ENCODE data around the gene PSMB4. TPM values are rescaled to one million over a fixed set of nuclear protein-coding genes. Genes with fewer than 3 reads are reported as not detected.
A peak's percentile ranks its signal among the peaks of the same experiment; 100 is the strongest.
"Not testable (repeated sequence)": the region's sequence is repeated elsewhere in the genome, so short reads cannot be mapped to it uniquely, and the experiment has no call there.

The PSMB4 gene
- polyA plus RNA-seq (ENCODE audit: insufficient read length in 4 of 4) = 100 to 1,000 TPM; 192 to 253 (median 246) TPM

- DNase-seq (ENCODE audit: low read depth in 4 of 4, low spot score in 3 of 4) = peak; percentile 87 to 93 (median 88)
These were observed at the start of gene PSMB4 for GRCh38 chr1:151399324-151400171. Gene PSMB4 (plus strand): TSS chr1:151399573. CDS start chr1:151399588, 15 bp downstream.

GRCh38 chr1:151350323-151350722 is 49.0 kb upstream of the PSMB4 start:
- not testable (repeated sequence) for DNase-seq (ENCODE audit: low read depth in 4 of 4, low spot score in 3 of 4)

GRCh38 chr1:151352021-151352718 is 47.2 kb upstream of the PSMB4 start:
- DNase-seq (ENCODE audit: low read depth in 4 of 4, low spot score in 3 of 4) = no peak

GRCh38 chr1:151356696-151357095 is 42.7 kb upstream of the PSMB4 start:
- no peak for DNase-seq (ENCODE audit: low read depth in 4 of 4, low spot score in 3 of 4)

GRCh38 chr1:151361883-151362282 is 37.5 kb upstream of the PSMB4 start:
- no peak for DNase-seq (ENCODE audit: low read depth in 4 of 4, low spot score in 3 of 4)

- no peak for DNase-seq (ENCODE audit: low read depth in 4 of 4, low spot score in 3 of 4)
These were observed 36.8 kb upstream of the PSMB4 start for GRCh38 chr1:151362308-151363155.

GRCh38 chr1:151364996-151365395 is 34.4 kb upstream of the PSMB4 start:
- DNase-seq (ENCODE audit: low read depth in 4 of 4, low spot score in 3 of 4) = no peak

GRCh38 chr1:151367658-151368392 is 31.5 kb upstream of the PSMB4 start:
- no peak for DNase-seq (ENCODE audit: low read depth in 4 of 4, low spot score in 3 of 4)

GRCh38 chr1:151368393-151369301 is 30.7 kb upstream of the PSMB4 start:
- no peak for DNase-seq (ENCODE audit: low read depth in 4 of 4, low spot score in 3 of 4)

- no peak for DNase-seq (ENCODE audit: low read depth in 4 of 4, low spot score in 3 of 4)
These were observed 30.1 kb upstream of the PSMB4 start for GRCh38 chr1:151369302-151369610.

GRCh38 chr1:151369621-151370048 is 29.7 kb upstream of the PSMB4 start:
- no peak for DNase-seq (ENCODE audit: low read depth in 4 of 4, low spot score in 3 of 4)

- no peak for DNase-seq (ENCODE audit: low read depth in 4 of 4, low spot score in 3 of 4)
These were observed 29.0 kb upstream of the PSMB4 start for GRCh38 chr1:151370211-151370911.

GRCh38 chr1:151371370-151372057 is 27.9 kb upstream of the PSMB4 start:
- peak in 1 of 4 donors; percentile 43 for DNase-seq (ENCODE audit: low read depth in 4 of 4, low spot score in 3 of 4)

GRCh38 chr1:151372058-151372934 is 27.1 kb upstream of the PSMB4 start, which contains the start of gene SELENBP1:
Gene SELENBP1 (minus strand): TSS chr1:151372705. CDS start chr1:151372641, 64 bp downstream.
- peak; percentile 60 to 72 (median 65) for DNase-seq (ENCODE audit: low read depth in 4 of 4, low spot score in 3 of 4)

- no peak for DNase-seq (ENCODE audit: low read depth in 4 of 4, low spot score in 3 of 4)
These were observed 26.2 kb upstream of the PSMB4 start for GRCh38 chr1:151373196-151373595.

GRCh38 chr1:151377150-151377884 is 22.1 kb upstream of the PSMB4 start:
- no peak for DNase-seq (ENCODE audit: low read depth in 4 of 4, low spot score in 3 of 4)

All from left renal pelvis (tissue), 4 donors.